Tibial nerve (tissue), 4 donors: ENCODE results near the gene SORCS2.

Experiments
- EP300 ChIP-seq, 2 donors: sonication (generic); formaldehyde crosslinking; IDR thresholded peaks; one replicate each; pipeline ENCODE4 v1.6.1; 2017; ENCODE audit warnings: antibody characterized with exemption in 2 of 2, mild to moderate bottlenecking in 1 of 2
- POLR2A ChIP-seq, 2 donors: fragments of 450-650 bp; IDR thresholded peaks; one replicate each; pipeline ENCODE4 v1.6.1; 2017; ENCODE audit warnings: antibody characterized with exemption in 2 of 2, mild to moderate bottlenecking in 2 of 2, moderate library complexity in 2 of 2
- TF ChIP-seq, protein P1 (sequence below), 5 experiments: fragments of 200-600 bp in 3 of 5; fragments of 450-650 bp in 2 of 5; sonication (generic) in 3 of 5; IDR thresholded peaks; one replicate each; pipeline ENCODE4 v1.5.1; 2016 to 2019; ENCODE audit warnings: antibody characterized with exemption in 5 of 5, mild to moderate bottlenecking in 3 of 5, moderate library complexity in 2 of 5

DNA sequence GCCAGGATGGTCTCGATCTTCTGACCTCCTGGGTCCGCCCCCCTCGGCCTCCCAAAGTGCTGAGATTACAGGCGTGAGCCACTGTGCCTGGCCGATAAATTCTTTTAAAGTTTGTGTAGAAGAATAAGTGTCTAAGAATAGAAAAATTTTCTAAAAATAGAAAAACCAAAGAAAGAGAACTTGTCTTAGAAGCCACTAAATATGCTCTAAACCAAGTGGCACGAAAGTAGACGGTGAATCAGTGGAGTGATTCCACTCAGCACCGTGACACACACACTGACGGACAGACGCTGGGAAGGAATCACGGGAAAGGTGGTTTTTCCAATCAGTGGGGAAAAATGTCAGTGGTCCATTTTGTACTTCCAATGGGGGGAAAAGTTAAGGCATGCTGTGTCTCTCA lies 315.0 kb downstream of the SORCS2 start:
- TF ChIP-seq POLR2A (IDR thresholded peaks at IDR 0.05) (no peak), EP300 (IDR thresholded peaks at IDR 0.05) (no peak)
- TF ChIP-seq, protein P1, sequence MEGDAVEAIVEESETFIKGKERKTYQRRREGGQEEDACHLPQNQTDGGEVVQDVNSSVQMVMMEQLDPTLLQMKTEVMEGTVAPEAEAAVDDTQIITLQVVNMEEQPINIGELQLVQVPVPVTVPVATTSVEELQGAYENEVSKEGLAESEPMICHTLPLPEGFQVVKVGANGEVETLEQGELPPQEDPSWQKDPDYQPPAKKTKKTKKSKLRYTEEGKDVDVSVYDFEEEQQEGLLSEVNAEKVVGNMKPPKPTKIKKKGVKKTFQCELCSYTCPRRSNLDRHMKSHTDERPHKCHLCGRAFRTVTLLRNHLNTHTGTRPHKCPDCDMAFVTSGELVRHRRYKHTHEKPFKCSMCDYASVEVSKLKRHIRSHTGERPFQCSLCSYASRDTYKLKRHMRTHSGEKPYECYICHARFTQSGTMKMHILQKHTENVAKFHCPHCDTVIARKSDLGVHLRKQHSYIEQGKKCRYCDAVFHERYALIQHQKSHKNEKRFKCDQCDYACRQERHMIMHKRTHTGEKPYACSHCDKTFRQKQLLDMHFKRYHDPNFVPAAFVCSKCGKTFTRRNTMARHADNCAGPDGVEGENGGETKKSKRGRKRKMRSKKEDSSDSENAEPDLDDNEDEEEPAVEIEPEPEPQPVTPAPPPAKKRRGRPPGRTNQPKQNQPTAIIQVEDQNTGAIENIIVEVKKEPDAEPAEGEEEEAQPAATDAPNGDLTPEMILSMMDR (IDR thresholded peaks at IDR 0.05): no peak
